Thyroid gland (tissue), 4 donors: ENCODE data around the gene NR3C1. TPM values are rescaled to one million over a fixed set of nuclear protein-coding genes. Genes with fewer than 3 reads are reported as not detected.

Source experiments
- DNase-seq, 2 donors: peaks; one replicate each; pipeline ENCODE4 v3.0.0-alpha.2; 2019
- H3K27ac ChIP-seq, 3 donors: fragments of 200-600 bp; sonication (generic); 1 replicate in 2 of 3; 2 replicates in 1 of 3; pipeline ENCODE4 v1.5.1; 2016 to 2019; ENCODE audit warnings: mild to moderate bottlenecking in 1 of 3, moderate library complexity in 1 of 3
- H3K27me3 ChIP-seq: fragments of 200-600 bp; sonication (generic); one replicate; pipeline ENCODE4 v1.5.1; 2019
- H3K36me3 ChIP-seq, 2 donors: fragments of 200-600 bp; sonication (generic); one replicate each; pipeline ENCODE4 v1.5.1; 2016 to 2019
- H3K4me1 ChIP-seq, 2 donors: fragments of 200-600 bp; sonication (generic); one replicate each; pipeline ENCODE4 v1.5.1; 2017 to 2019
- H3K4me3 ChIP-seq, 3 donors: fragments of 200-600 bp; sonication (generic); replicated peaks in 1 of 3; 1 replicate in 2 of 3; 2 replicates in 1 of 3; pipeline ENCODE4 v1.5.1; 2016; ENCODE audit warnings: mild to moderate bottlenecking in 1 of 3
- H3K9me3 ChIP-seq: fragments of 200-600 bp; sonication (generic); one replicate; pipeline ENCODE4 v1.5.1; 2017
- POLR2A ChIP-seq, 2 donors: fragments of 450-650 bp; IDR thresholded peaks; one replicate each; pipeline ENCODE4 v1.6.1; 2017; ENCODE audit warnings: antibody characterized with exemption in 2 of 2, mild to moderate bottlenecking in 2 of 2, moderate library complexity in 1 of 2
- whole genome bisulfite sequencing, 2 donors: methylation state at CpG; one replicate each; pipeline ENCODE4 v1.1.5; 2017; 5-methylcytosine and 5-hydroxymethylcytosine counted together
- intact Hi-C: fragments of 100-400 bp; cut with DNase I; formaldehyde crosslinking; loops from one replicate; pipeline ENCODE4 v1.15.1; 2023
- total RNA-seq, 4 donors: library from RNA; depleted of rRNA; stranded (reverse); fragments of >200 nt; gene quantifications; one replicate each; pipeline ENCODE4 v1.2.3, GENCODE V29; 2016
- TF ChIP-seq, protein P1 (sequence below), 6 experiments: fragments of 200-600 bp in 3 of 6; fragments of 450-650 bp in 3 of 6; sonication (generic) in 3 of 6; IDR thresholded peaks; one replicate each; pipeline ENCODE4 v1.5.1; 2016 to 2019; ENCODE audit warnings: antibody characterized with exemption in 6 of 6, mild to moderate bottlenecking in 2 of 6, inconsistent platforms in 1 of 6, moderate library complexity in 1 of 6

NR3C1 gene
- total RNA-seq, 4 donors from 2014 or later: 59.4 to 67.7 (median 65.3) TPM

DNA sequence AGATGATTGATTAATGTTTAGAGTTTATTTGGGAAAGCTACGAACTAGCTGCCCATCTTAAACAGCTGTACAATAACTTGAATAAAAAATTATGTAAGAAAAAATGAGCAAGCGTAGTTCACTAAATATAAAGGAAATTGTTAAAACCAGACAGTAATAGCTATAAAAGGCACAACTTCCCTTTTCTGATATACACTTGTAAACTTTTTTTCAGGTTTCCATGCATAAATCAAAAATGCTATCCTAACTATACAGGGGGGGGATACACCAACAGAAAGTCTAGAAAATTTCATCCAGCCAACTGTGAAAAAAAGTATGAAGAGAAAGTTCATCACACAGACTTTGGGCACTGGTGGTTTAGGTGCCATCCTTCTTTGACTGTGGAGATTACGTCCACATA is 122.3 kb downstream of the NR3C1 start:
- TF ChIP-seq POLR2A (IDR thresholded peaks at IDR 0.05): no peak
- TF ChIP-seq, protein P1, sequence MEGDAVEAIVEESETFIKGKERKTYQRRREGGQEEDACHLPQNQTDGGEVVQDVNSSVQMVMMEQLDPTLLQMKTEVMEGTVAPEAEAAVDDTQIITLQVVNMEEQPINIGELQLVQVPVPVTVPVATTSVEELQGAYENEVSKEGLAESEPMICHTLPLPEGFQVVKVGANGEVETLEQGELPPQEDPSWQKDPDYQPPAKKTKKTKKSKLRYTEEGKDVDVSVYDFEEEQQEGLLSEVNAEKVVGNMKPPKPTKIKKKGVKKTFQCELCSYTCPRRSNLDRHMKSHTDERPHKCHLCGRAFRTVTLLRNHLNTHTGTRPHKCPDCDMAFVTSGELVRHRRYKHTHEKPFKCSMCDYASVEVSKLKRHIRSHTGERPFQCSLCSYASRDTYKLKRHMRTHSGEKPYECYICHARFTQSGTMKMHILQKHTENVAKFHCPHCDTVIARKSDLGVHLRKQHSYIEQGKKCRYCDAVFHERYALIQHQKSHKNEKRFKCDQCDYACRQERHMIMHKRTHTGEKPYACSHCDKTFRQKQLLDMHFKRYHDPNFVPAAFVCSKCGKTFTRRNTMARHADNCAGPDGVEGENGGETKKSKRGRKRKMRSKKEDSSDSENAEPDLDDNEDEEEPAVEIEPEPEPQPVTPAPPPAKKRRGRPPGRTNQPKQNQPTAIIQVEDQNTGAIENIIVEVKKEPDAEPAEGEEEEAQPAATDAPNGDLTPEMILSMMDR (IDR thresholded peaks at IDR 0.05): no peak
- WGBS, 2 donors: 94% methylated on average over 3 of the region's 3 CpGs
- no peak overlapping the region for H3K27ac ChIP-seq
- no peak for DNase-seq
- H3K36me3 ChIP-seq: peaks cover 3% of the 10 kb centered on the region in 2 donors
- no peaks in the 10 kb centered on the region for H3K4me1 ChIP-seq
- no peaks in the 10 kb centered on the region for H3K27me3 ChIP-seq
- intact Hi-C loops: no loop called here
- H3K4me3 ChIP-seq: no peak overlapping the region
- no peaks in the 10 kb centered on the region for H3K9me3 ChIP-seq

DNA sequence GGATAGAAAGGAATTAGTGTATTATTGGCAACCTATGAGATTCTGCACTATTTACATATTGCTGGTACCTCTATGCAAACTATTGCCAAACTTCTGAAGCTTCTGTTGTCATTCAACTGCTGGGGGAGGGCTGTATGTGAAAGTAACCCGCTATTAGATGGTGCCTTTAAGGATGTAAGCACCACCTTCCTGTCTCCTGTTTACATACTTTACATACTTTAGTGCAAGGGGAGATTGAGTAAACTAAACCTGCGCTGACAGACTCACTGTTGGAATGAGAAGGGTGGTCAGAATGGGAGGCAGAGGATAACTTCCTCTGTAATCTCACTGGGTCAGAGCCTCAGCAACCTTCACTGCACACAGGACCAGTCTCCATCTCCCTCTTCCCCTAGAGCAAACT is 123.8 kb downstream of the NR3C1 start:
- Histone ChIP-seq H3K36me3 (peaks cover 3% of the 10 kb centered on the region in 2 donors), H3K4me3 (no peak overlapping the region), H3K27ac (no peak overlapping the region), H3K27me3 (no peaks in the 10 kb centered on the region), H3K4me1 (no peaks in the 10 kb centered on the region), H3K9me3 (no peaks in the 10 kb centered on the region)
- DNase-seq: no peak
- intact Hi-C loops: no loop called here
- no peak for TF ChIP-seq POLR2A (IDR thresholded peaks at IDR 0.05)
- TF ChIP-seq, protein P1 (IDR thresholded peaks at IDR 0.05): no peak
- WGBS, 2 donors: 60 to 67% methylated on average over 2 of the region's 2 CpGs

DNA sequence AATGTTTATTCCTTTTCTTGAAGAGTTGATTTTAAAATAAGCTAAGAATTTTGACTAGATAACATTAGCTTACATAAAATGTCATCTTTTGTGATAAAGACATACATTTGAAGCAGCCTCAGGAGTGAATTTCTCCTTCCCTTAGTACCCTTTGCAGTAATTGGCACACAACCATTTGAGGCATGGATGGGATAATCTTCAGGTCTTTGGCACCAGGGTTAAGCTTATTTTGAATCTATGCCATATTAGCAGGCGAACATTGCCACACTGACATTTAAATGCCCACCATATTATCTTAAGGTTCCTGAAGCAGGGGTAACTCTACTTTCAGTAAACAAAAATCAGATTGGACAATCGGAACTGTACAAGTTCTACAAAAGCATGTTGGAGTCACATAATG is 126.0 kb downstream of the NR3C1 start:
- Histone ChIP-seq H3K36me3 (peaks cover 3% of the 10 kb centered on the region in 2 donors), H3K9me3 (no peaks in the 10 kb centered on the region), H3K4me1 (no peaks in the 10 kb centered on the region), H3K27ac (no peak overlapping the region), H3K4me3 (no peak overlapping the region), H3K27me3 (no peaks in the 10 kb centered on the region)
- TF ChIP-seq, protein P1 (IDR thresholded peaks at IDR 0.05): no peak
- TF ChIP-seq POLR2A (IDR thresholded peaks at IDR 0.05): no peak
- WGBS, 2 donors: 92 to 100% methylated on average over 2 of the region's 2 CpGs
- intact Hi-C loops: no loop called here
- DNase-seq: no peak

DNA sequence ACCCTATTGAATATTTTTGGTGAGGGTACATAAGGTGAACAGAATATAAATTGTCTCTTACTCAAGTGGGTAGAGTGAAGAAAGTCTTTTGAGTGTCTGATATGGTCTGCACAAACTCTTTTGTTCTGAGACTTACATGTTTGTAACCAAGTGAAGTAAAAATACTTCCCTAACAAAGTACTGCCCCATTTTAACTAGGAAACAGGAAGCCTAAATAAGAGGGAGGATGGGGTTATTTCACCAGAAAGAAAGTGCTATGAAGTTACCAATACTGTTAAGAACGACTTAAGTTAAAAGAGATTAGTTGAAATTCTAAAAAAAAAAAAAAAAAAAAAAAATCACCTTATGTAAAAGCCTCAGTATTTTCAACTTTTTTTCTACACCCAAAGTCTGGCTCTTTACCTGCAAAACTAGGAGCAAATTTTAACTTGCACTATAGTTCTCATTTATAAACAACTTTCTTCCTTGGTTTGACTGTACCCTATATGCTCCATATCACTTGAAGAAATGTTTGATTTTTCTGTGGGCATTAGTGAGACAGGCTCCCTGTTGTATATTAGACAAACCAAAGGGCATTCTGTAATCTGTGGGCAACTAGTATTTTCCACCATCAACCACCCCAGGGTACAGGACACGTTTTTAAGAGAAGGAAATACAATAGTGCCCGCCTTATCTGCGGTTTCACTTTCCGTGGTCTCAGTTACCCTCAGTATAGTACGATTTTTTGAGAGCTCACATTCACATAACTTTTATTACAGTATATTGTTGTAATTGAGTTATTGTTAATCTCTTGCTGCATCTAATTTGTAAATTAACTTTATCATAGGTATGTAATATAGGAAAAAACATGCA is 127.7 kb downstream of the NR3C1 start:
- H3K27ac ChIP-seq: no peak overlapping the region
- WGBS, 2 donors: 88 to 90% methylated on average over 6 of the region's 6 CpGs
- TF ChIP-seq POLR2A (IDR thresholded peaks at IDR 0.05): no peak
- TF ChIP-seq, protein P1 (IDR thresholded peaks at IDR 0.05): no peak
- H3K4me3 ChIP-seq: no peak overlapping the region
- no peaks in the 10 kb centered on the region for H3K4me1 ChIP-seq
- no peak for DNase-seq
- intact Hi-C loops: no loop called here
- H3K36me3 ChIP-seq: peaks cover 0 to 3% of the 10 kb centered on the region in 2 donors
- no peaks in the 10 kb centered on the region for H3K27me3 ChIP-seq
- no peaks in the 10 kb centered on the region for H3K9me3 ChIP-seq

DNA sequence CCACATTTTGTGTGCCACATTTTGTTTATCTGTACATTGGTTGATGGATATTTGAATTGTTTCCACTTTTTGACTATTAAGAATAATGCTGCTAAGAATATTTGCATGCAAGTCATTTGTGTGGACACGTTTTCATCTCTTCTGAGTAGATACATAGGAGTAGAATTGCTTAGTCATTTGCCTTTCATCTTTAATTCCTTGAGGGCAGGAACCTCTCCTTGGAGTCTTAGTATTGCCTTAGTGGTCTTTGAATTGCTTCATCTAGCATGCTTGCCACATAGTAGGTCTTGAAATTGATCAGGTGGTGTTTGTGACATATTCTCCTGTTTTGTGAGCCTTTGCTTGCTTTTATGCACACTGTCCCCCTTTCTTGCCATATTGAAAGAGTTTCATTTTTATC is 128.5 kb downstream of the NR3C1 start:
- no peak for TF ChIP-seq POLR2A (IDR thresholded peaks at IDR 0.05)
- H3K27me3 ChIP-seq: no peaks in the 10 kb centered on the region
- no peak overlapping the region for H3K27ac ChIP-seq
- 82 to 85% methylated on average over 1 of the region's 1 CpG for WGBS, 2 donors
- no peak overlapping the region for H3K4me3 ChIP-seq
- H3K36me3 ChIP-seq: peaks cover 0 to 3% of the 10 kb centered on the region in 2 donors
- no peak for DNase-seq
- no peaks in the 10 kb centered on the region for H3K9me3 ChIP-seq
- H3K4me1 ChIP-seq: no peaks in the 10 kb centered on the region
- intact Hi-C loops: no loop called here
